Left renal pelvis (tissue), 4 donors: ENCODE measurements around the gene WIPF1. TPM values are rescaled to one million over a fixed set of nuclear protein-coding genes. Genes with fewer than 3 reads are reported as not detected.
"Not testable (repeated sequence)": the region's sequence is repeated elsewhere in the genome, so short reads cannot be mapped to it uniquely, and the experiment has no call there.

ENCODE experiments used
- DNase-seq, 4 donors: peaks; one replicate each; pipeline ENCODE4 v3.0.0-alpha.2; 2013; ENCODE audit warnings: low read depth in 4 of 4, low spot score in 3 of 4
- polyA plus RNA-seq, 4 donors: library from polyadenylated mRNA; unstranded; fragments of 120-200 nt; gene quantifications; one replicate each; pipeline ENCODE4 v1.2.1, GENCODE V29; 2013; ENCODE audit not compliant: insufficient read length in 4 of 4

WIPF1 gene
- polyA plus RNA-seq, 4 donors, result 27.6 to 36.6 (median 29.0) TPM

DNA sequence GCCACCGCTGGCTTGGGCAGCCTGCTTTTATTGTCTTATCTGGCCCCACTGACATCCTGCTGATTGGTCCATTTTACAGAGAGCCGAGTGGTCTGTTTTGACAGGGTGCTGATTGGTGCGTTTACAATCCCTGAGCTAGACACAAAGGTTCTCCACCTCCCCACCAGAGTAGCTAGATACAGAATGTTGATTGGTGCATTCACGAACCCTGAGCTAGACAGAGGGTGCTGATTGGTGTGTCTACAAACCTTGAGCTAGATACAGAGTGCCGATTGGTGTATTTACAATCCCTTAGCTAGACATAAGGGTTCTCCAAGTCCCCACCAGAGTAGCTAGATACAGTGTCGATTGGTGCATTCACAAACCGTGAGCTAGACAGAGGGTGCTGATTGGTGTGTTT, 49.6 kb downstream of the WIPF1 start:
- DNase-seq, result not testable (repeated sequence)

DNA sequence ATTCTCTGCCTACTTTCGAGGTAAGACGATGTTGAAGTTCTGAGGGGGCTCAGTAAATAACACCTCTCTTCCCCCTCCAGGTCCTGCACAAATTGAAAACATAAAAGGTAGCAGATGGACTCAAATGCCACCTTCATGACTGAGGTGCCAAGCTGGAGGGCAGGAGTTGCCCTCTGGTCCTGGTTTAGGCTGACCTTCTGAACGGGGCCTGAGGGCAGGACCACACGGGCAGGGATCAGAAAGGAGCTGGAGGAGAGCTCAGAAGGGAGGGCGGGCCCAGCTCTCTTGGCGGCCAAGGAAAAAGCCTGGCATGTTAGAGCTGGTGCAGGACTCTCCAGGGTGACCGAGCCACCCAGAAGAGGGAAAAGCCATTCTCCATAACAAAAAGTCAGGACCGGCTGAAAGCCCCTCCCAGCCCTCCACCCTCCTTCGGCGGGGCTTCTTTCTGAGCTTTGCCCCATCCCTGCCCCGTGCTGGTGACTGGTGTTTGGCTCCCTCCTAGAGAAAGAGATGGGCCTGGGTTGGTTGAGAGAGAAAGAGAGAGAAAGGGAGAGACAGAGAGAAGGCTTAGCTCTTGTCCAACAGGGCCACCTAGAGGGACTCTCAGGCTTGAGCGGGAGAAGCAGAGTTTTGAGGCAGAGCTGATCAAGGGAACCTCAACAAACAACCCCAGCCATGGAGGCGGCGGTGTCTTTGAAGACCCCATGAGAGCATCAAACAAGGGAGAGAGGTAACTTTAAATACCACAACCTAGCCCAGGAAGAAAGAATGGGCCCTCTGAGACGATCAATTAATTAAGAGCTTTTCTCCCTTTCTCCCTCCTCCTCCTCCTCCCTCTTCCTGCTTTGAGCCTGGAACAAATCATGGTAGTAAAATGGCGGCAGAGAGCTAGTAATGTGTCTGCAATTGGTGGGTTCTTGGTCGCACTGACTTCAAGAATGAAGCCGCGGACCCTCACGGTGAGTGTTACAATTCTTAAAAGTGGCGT, 50.8 kb downstream of the WIPF1 start:
- DNase-seq, result no peak

DNA sequence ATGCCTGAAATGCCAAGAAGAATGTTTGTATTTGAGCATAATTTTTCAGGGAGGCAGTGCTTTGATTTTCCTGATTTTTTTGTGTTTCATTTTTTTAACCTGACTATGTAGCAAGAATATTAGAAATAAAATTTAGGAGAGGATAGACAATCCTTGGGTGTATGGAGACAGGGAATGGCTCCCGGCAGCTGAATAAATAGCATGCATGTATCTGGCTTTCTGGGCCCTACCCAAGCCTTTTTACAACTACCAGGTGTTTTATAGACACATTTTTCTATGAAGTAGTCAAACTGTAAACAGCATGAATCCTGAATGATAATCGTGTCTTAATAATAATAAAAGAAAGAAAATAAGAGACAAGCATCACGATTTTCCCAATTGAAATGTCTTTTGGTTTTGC, 52.4 kb downstream of the WIPF1 start:
- no peak for DNase-seq

DNA sequence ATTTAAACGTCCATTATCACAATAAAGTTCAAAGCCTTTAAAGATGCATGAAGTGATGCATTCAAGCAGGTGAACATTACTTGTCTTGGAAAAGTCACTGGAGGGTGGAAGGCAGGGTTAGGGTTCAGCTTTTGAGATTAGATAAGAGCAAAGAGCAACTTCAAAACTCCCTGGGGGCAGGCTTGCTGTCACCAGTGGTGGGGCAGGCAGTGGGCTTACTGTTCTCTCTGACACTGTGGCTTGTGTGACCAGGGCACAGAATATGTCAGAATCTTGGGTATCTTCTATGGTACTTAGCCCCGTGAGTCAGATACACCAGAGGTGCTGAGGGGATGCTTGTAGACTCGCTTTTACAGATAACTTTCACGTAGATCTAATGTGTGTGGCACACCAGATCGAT, 52.8 kb downstream of the WIPF1 start:
- DNase-seq, result no peak

DNA sequence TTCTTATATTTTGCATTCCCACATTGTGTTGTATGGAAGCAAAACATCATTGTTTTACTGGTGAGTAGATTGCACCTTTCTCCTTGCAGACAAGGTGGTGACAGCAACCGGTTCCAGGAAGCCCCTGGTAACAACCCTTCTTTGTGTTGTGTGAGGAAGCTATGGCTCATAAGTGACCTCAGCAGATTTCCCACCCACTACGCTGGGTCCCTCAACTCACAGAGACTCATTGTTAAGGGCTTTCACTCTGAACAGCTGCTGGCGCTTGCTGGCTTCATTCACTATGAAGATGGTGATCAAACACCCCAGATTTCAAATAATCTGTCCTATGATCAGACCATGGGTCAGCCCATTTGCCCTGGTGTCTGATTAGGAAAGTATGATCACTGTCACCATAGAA, 53.4 kb downstream of the WIPF1 start:
- DNase-seq, result no peak

DNA sequence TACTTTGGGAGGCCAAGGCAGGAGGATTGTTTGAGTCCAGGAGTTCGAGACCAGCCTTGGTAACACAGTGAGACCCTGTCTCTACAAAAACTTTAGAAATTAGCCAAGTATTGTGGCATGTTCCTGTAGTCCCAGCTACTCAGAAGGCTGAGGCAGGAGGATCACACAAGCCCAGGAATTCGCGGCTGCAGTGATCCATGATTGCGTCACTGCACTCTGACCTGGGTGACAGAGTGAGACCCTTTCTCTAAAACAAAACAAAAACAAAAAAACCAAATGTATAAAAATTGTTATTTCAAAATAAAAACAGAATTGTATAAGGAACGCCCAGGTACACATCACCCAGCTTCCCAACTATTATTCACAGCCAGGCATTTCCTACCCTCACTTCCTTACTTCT, 56.7 kb downstream of the WIPF1 start:
- DNase-seq, result no peak

DNA sequence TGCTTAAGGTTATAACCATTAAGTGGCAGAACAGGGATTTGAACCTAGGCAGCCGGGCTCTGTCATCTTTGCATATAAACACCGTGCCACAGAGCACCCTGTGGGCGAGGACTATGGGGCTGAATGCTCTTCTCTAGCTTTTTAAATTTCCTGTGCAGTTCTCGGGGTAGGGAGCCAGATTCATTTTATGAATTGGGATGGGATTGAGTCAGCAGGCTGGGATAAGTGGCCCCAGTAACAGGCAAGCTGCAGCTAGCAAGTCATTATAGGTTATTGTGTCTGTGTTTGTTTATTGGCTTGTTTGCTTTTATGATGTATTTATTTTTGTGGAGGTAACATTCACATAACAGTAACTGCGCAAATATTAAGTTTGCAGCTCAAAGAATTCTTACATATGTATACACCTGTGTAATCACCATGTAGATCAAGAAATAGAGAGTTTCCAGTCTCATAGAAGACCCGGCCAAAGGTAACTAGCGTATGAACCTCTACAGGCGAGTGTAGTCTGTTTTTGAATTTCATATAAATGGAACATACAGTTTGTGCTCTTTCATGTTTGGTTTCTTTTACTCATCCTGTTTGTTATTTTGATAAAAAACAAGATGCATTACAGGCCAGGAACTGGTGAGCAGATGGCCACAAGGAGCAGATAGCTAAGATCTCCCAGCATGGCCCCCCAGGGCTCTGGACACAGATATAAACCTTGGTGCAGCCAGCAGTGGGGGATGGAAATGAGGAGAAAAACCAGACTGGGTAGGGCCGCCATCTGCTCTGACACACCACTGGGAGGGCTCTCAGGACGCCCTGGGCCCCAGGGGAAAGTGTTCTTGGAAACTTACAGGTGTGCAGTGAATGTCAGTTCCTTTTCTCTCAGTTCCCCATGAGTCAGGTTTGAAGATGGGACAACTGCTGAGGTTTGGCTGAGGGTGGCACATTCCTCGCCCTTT, 61.6 kb downstream of the WIPF1 start:
- DNase-seq, result no peak

DNA sequence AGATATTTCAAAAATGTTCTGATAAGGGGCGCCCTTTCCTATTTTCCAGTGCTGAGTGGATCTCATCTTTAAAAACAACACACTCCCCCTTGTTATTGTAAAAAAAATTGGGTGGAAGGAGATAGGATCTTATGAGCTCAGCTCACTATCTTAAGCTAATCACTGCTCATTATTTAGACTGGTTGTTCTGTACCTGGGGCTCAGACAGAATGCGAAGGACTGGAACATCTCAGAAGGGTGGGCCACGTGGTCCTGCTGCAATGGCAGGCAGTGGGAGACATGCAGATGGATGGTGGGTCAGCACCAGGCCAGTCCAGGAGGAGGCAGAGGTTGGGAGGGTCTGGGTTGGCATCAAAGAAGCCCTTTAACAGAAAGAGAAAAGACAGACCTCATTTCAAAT, 62.5 kb downstream of the WIPF1 start:
- DNase-seq, result no peak

DNA sequence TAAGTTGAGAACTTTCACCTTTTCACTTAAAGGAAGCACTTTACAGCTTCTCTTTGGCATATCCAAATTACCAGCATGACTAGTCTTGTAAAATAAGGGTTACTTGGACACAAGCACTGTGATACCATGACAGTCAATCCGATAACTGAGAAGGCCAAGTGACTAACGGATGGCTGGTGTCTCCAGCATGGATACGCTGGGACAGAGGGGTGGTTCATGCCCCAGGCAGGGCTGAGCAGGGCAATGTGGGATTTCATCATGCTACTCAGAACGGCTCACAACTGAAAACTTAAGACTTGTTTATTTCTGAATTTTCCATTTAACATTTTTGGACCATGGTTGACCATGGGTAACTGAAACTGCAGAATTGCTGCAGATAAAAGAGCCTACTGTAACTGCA, 67.7 kb downstream of the WIPF1 start:
- DNase-seq, result no peak

DNA sequence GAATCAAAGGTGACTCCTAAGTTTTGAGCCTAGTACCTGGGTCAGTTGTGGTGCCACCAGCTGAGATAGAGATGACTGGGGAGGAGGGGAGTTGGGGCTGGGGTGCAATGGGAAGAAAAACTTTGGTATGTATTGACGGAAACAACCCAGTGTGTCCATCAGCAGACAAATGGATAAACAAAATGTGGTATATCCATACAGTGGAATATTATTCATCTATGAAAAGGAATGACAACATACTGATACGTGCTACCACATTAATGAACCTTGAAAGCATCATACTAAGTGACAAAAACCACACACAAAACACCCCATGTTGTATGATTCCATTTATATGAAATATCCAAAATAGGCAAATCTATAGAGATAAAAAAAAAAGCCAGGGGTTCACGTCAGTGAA, 69.6 kb downstream of the WIPF1 start:
- DNase-seq, result no peak

DNA sequence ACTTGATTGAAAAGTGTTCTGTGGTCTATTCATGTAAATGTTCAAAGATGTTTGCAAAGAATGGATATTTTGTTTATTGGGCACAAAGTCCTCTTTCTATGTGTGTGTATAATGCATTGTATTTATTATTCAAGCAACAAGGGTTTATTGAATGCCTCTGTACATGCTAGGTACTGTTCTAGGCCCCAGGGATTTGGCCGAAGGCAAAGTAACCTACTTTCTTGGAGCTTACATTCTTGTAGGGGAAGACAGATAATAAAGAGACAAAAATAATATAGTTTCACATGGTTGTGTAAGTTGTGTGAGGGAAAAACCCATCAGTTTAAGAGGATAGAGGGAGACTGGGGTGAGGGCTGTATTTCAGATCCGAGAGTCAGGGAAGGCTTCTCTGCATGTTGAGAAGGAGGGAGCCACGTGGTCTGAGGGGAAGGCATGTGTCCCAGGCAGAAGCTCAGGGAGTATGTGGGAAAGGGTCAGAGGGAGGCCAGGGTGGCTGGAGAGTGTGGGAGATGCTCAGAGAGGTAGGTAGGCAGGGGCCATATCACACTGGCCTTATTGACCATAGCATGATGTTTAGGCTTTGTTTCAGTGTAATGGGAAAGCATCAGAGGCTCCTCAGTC, 70.4 kb downstream of the WIPF1 start:
- no peak for DNase-seq

DNA sequence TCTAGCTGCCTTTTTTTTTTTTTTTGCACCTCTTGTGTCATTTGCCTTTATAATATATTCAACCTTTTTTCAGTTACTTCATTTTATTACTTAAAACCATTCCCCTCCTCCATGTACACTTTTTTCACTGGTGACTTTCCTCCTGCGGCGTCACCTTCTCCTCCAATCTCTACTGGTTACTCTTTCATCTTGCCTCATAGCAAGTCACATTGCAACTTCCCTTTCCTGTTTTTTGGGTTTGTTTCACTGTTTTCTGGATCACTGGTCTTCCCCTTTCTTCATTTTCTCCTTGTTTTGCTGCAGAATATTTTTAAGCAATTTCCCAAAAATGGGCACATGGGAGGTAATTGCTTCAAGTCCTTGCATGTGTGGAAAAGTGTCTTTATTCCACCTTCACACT, 73.1 kb downstream of the WIPF1 start:
- DNase-seq, result no peak

DNA sequence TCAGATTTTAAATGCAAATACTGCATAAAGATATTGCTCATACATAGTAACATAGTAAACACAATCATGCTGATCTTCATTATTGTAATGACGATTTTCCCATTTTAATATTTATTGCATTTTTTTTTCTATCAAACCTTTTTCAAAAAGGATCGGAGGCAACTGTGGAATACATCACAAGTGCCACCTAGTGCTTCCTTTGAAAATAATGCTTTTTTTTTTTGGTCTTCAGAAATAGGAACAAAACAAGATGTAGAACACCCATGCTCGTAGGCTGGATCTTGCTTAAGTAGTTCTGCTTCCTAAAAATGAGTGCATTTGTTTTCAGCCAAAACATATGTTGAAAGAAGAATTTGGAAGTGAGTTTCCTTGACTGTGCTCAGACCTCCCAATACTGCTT, 75.1 kb downstream of the WIPF1 start:
- DNase-seq, result no peak

DNA sequence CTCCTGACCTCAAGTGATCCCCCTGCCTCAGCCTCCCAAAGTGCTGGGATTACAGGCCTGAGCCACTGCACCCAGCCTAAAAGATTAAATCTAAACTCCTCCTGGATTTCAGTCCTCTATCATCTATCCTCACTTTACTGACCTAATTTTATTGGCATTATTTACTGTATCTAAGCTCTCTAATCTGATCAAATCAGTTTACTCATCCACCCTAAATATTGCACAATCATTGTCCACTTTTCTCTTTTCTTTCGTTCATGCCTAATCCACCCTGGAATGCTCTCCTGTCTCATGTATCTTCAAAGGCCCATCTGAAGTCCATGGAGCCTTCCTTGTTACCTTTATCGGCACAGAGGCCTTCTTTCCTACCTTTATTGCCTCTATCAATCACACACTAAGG, 79.2 kb downstream of the WIPF1 start:
- no peak for DNase-seq

DNA sequence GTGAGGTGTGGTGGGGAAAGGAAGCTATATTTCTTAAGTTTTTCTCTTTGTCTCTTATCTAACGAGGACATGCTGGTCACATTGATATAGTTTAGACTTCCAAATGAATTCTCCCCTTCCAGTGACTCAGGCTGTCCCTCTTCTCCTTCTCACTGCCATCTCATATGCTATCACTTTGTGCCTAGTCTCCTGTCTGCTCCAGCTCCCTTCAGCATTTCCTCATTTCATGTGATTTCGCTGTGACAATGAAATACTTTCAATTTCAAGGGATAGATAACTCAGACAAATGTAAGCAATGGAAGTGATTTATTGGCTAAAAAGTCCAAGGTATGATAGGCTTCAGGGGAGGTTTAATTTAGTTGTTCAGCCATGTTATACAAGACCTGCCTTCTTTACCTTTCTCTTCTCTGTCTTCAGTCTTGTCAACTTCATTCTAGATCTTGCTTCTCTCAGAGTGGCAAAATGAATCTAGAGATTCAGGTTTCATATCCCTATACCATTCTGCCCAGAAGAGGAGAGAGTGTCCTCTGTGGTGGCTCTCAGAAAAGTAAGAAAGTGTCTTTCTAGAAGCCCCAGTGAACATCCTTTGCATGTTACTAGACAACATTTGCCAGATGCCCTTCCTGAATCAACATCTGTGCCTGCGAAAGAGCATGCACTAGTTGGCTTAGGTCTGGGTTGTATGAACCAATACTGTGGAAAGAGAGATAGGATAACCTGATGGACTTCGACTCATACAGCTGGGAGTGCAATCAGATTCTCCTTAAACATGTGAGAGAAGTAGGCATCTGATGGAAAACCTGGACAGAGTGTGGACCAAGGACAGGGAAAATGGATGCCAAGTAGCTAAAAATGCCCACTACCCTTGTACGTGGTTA, 80.9 kb downstream of the WIPF1 start:
- DNase-seq, result no peak

DNA sequence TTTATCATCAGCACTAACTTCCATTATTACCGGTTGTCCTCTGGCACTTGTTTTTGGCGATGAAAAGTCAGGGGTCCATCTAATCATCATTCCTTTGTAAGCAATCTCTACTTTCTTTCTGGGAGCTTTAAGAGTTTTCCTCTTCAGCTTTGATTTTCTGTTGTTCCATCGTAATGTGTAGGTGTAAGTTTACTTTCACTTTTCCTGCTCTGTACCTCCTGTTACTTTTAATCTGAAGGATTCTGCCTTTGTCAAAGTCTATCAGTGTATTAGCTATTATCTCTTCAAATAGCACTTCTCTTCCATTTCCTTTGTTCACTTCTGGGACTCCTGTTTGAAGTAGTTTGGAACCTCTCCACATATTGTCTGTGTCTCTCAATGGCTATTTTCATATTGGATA, 85.3 kb downstream of the WIPF1 start:
- no peak for DNase-seq

DNA sequence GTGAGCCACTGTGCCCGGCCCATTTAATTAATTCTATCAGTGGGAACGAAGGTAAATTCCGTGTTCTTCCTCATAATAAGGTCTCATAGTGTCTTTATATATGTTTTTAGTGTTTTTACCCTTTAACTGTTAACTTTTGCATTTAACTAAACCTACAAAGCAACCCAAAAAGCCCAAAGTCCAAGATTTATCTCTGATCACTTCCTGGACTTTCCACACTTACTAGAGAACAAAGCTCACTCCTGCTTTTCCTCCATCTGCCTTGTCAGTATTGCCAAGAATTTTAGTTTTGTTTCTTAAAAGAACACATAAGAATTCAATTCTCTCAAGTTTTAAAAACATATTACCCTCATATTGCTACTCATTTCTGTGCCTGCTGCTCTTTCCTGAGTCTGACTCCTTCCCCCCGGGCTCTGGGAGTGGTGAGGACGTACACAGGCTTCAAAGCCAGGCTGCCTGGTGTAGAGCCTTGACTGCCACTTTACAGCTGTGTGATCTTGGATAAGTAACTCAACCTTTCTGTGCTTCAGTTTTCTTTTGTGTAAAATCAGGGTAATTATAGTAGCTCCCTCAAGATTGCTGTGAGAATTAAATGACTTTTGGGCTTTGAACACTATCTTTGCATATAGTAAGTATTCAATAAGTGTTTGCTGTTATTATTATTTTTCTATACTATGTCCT, 85.9 kb downstream of the WIPF1 start:
- no peak for DNase-seq

DNA sequence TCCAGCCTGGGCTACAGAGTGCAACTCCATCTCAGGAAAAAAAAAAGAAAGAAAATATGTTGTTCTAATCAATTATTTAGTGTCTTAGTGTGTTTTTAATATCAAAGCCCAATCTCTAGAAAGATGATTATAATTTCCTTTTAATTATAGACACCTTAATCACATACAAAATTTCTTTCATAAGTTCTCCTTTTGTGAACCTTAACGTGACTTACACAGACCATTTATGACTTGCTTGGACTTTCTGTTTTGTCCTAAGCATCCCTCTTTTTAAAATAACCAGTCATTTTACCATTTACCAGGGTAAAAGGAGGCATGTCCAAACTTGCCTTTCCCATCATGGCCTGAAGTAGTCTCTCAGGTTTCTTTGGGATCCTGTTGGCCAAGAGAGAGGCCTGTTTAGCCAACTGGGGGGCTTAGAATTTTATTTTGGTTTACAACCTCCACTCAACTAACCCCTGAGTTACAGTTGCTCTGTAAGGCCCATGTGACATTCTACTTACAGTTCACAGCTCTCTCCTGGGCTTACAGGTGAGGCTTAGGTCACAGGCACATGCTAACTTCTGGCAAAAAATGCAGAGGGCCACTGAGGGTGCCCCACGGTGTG, 86.9 kb downstream of the WIPF1 start:
- DNase-seq, result no peak
